ENCODE data around the gene UTS2B.

UTS2B gene

GRCh38 chr3:191261304-191261638 is 69.1 kb downstream of the UTS2B start:
- H3K36me3 ChIP-seq (ENCODE audit: control insufficient read depth, insufficient read depth, low read length): no peaks in the 10 kb centered on the region
- TF ChIP-seq CTCF (IDR thresholded peaks at IDR 0.05; ENCODE audit: insufficient read depth, low read length, poor library complexity, severe bottlenecking): no peak
- H3K4me3 ChIP-seq (replicated peaks; ENCODE audit: low read depth, low read length): no peak overlapping the region
- no peaks in the 10 kb centered on the region for H3K27me3 ChIP-seq (replicated peaks; ENCODE audit: control insufficient read depth, insufficient read depth, low read length)
- DNase-seq (ENCODE audit: extremely low read depth, insufficient read length): no peak

GRCh38 chr3:191260431-191261303 is 69.7 kb downstream of the UTS2B start:
- no peak for TF ChIP-seq CTCF (IDR thresholded peaks at IDR 0.05; ENCODE audit: insufficient read depth, low read length, poor library complexity, severe bottlenecking)
- Histone ChIP-seq H3K36me3 (ENCODE audit: control insufficient read depth, insufficient read depth, low read length) (no peaks in the 10 kb centered on the region), H3K27me3 (replicated peaks; ENCODE audit: control insufficient read depth, insufficient read depth, low read length) (no peaks in the 10 kb centered on the region), H3K4me3 (replicated peaks; ENCODE audit: low read depth, low read length) (no peak overlapping the region)
- no peak for DNase-seq (ENCODE audit: extremely low read depth, insufficient read length)

- Histone ChIP-seq H3K36me3 (ENCODE audit: control insufficient read depth, insufficient read depth, low read length) (no peaks in the 10 kb centered on the region), H3K27me3 (replicated peaks; ENCODE audit: control insufficient read depth, insufficient read depth, low read length) (no peaks in the 10 kb centered on the region), H3K4me3 (replicated peaks; ENCODE audit: low read depth, low read length) (no peak overlapping the region)
- DNase-seq (ENCODE audit: extremely low read depth, insufficient read length): no peak
- TF ChIP-seq CTCF (IDR thresholded peaks at IDR 0.05; ENCODE audit: insufficient read depth, low read length, poor library complexity, severe bottlenecking): no peak
Measured at GRCh38 chr3:191259486-191259885, 70.8 kb downstream of the UTS2B start.

- no peak for DNase-seq (ENCODE audit: extremely low read depth, insufficient read length)
- no peak for TF ChIP-seq CTCF (IDR thresholded peaks at IDR 0.05; ENCODE audit: insufficient read depth, low read length, poor library complexity, severe bottlenecking)
- no peaks in the 10 kb centered on the region for H3K27me3 ChIP-seq (replicated peaks; ENCODE audit: control insufficient read depth, insufficient read depth, low read length)
- H3K36me3 ChIP-seq (ENCODE audit: control insufficient read depth, insufficient read depth, low read length): no peaks in the 10 kb centered on the region
- no peak overlapping the region for H3K4me3 ChIP-seq (replicated peaks; ENCODE audit: low read depth, low read length)
Measured at GRCh38 chr3:191257286-191257685, 73.0 kb downstream of the UTS2B start.

GRCh38 chr3:191256405-191256804 is 73.9 kb downstream of the UTS2B start:
- Histone ChIP-seq H3K27me3 (replicated peaks; ENCODE audit: control insufficient read depth, insufficient read depth, low read length) (no peaks in the 10 kb centered on the region), H3K36me3 (ENCODE audit: control insufficient read depth, insufficient read depth, low read length) (no peaks in the 10 kb centered on the region), H3K4me3 (replicated peaks; ENCODE audit: low read depth, low read length) (no peak overlapping the region)
- DNase-seq (ENCODE audit: extremely low read depth, insufficient read length): no peak
- TF ChIP-seq CTCF (IDR thresholded peaks at IDR 0.05; ENCODE audit: insufficient read depth, low read length, poor library complexity, severe bottlenecking): no peak
